Measurements from ENCODE around the gene MTHFD1.
A peak's percentile ranks its signal among the peaks of the same experiment; 100 is the strongest.

Gene MTHFD1

DNA sequence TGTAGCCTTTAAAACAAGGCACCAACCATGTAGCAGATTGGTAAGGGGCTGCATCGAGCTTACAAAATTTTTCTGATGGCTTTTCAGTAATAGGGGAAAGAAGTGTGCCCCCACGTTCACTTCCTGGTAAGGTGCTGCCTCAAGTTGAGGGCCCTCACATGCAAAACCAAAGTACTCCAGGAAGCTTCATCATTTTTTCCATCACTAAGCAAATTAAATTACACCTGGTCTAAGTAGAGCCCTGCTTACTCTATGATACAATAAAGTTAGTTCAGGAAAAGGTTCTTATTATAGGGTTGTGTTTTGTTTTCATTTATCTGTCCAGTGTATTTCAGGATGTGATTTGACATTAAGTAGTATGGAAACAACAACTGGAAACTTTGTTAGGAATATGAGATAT, 62.1 kb downstream of the MTHFD1 start:
- DNase-seq, result no peak

DNA sequence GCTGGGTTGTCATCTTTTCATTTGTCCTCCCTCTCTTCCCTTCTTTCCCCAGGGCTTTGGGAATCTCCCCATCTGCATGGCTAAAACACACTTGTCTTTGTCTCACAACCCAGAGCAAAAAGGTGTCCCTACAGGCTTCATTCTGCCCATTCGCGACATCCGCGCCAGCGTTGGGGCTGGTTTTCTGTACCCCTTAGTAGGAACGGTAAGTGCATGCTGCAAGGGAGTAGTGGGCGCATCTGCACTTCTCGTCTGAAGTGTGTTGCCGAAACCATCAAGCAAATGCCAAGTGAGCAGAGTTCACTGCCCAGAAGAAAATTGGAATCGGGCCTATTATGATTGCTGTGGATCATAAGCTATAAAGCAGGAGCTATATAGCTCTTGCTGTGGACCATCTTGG, 66.5 kb downstream of the MTHFD1 start:
- DNase-seq, result no peak

GRCh38 chr14:64459405-64460136, 71.4 kb downstream of the MTHFD1 start:
- DNase-seq, result no peak

DNA sequence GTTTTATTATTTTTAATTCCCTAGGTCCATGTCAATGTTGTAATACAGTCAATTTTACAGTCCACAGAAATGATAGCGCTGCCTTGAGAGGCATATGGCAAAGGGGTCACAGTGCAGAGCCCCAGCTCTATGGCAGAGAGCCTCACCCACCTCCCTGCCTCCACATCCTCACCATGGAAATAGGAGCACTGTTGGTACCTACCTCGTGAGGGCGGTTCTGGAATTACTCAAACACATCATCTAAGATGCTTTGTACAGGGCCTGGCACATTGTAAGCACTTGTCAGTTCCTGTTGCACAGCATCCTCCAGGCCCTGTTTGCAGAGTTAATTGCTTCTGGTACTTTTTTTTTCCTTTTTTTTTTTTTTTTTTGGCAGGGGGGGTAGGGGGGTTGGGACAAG, 73.1 kb downstream of the MTHFD1 start:
- no peak for DNase-seq

GRCh38 chr14:64463195-64463594, 75.0 kb downstream of the MTHFD1 start:
- no peak for DNase-seq

GRCh38 chr14:64463873-64464272, 75.7 kb downstream of the MTHFD1 start:
- DNase-seq, result no peak

- no peak for DNase-seq
Measured at GRCh38 chr14:64464651-64465050, 76.5 kb downstream of the MTHFD1 start.

- no peak for DNase-seq
Measured at GRCh38 chr14:64465191-64465822, 77.2 kb downstream of the MTHFD1 start, which contains the start of gene AKAP5. Gene AKAP5, plus strand, starts transcription at chr14:64465499. Its CDS starts 2,896 bp downstream, at chr14:64468395.

DNA sequence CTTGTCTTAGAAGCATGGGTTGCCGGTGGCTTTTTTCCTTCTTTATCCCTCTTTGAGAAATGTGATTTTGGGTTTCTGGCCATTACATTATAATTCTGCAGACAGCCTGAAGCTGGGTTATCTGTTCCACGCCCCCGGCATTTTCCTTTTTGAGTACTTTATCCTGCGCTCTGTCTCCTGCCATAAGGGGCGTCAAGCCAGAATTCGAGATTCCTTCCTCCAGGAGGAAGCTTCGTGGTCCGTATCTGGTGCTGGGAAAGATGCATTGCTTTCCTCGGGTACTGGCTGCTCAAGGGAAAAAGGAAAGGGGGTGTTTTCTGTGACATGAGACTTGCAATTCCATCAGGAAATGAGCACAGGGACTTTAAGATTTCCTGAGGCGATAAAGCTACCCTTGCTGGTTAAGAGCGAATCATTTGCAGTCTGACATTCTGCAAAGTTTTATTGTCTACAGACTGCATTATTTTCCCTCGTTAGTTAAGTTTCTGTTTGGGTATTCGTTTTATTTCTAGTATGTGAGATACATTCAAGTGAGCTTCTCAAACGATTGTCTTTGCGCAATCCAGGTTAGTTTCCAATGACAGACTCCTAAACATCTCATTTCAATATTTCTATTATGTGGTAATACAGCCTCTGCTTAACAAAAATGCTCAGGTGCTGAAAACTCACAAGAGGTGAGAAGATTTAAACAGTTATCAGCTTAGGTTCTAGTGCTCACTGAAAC, 77.8 kb downstream of the MTHFD1 start:
- no peak for DNase-seq

GRCh38 chr14:64467101-64467500, 78.9 kb downstream of the MTHFD1 start:
- peak; percentile 20 to 30 for DNase-seq

DNA sequence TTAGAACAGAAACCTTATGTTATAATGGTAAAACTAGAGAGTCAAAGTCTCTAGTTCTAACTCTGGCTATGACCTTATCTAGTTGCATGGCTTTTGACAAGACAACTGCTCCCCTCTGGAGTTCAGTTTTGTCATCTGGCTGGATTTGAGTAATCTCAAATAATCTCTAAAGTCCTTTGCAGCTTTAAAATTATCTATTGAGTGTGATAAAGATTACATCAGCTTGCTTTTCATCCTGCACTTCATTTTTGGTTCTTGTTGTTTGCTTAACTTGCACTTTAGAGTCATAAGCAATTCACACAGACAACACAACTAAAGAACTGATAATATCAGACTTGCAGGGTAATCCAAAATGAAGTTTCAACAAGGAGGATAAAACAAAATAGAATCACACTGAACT, 79.4 kb downstream of the MTHFD1 start:
- DNase-seq, result no peak

GRCh38 chr14:64468451-64468850, 80.3 kb downstream of the MTHFD1 start:
- no peak for DNase-seq

- DNase-seq, result no peak
Measured at GRCh38 chr14:64474041-64474440, 85.9 kb downstream of the MTHFD1 start.

GRCh38 chr14:64474698-64475097, 86.5 kb downstream of the MTHFD1 start:
- DNase-seq, result no peak

DNA sequence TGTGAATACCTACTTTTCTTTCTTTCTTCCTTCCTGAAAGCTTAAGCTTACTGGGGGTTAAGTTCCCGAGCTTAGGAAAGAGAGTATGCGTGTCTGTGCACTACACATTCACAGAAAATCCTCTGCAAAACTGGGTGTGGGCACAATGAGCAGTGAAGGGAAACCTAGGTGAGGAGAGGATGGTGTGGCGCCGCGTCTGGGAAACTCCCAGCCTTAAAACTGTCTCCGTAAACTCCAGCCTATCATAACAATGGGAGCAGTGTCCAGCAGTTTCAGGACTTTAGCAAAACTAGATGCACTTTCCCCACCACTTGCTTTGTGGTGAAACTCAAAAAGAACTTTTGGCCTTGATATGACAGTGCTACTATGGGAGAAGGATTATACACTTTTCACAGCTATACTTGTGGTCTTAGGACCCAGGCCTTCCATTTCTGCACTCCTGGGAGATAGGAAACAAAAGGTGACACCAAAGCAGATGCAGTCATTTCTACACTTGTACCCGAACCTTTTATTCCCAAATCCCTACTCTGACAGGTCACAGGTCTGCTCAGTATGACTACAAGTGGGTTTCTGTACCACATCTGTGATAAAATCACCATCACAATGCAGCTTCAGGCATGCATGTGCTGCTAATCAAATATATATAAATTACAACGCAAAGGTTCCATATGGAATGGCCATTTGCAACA, 87.6 kb downstream of the MTHFD1 start:
- no peak for DNase-seq

DNA sequence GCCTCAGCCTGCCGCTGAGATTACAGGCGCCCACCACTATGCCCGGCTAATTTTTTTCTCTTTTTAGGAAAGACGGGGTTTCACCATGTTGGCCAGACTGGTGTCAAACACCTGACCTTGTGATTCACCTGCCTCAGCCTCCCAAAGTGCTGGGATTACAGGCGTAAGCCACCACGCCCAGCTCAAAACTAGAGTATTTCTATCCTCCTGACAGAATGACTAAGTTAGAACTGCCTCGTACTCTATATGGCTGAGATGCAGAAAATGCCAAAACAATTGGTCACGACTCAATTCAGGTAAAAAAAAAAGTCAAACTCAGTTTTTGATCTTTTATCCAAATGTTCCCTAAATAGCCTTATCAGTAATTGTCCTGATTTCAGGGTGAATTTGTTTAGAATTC, 88.3 kb downstream of the MTHFD1 start:
- DNase-seq, result no peak

DNA sequence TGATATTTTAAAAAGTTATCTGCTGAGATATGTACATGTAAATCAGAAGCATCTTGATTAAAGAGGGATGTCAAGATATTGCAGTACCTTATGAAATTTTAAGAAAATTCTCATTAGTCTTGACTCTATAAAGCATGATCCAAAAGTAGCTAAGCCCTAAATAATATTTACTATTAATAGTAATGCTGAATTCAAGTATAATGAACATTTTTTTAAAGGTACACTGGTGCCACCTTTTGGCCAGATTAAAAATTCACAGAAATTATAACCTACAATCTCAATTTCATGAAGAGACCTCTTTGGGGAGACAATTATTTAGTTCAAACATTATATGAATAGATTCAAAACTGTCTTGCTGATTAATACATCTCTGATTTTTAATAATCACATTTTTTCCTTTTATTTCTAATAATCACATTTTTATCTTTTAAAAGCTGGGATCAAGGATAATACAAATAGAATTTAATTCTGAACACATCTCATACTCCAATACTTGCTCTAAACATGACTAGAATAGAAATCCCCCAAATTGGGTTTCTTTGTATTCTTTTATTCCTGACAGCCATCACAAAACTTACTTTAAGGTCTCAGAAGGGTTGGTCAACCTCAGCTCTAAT, 90.6 kb downstream of the MTHFD1 start:
- DNase-seq, result peak; percentile 31 to 49

DNA sequence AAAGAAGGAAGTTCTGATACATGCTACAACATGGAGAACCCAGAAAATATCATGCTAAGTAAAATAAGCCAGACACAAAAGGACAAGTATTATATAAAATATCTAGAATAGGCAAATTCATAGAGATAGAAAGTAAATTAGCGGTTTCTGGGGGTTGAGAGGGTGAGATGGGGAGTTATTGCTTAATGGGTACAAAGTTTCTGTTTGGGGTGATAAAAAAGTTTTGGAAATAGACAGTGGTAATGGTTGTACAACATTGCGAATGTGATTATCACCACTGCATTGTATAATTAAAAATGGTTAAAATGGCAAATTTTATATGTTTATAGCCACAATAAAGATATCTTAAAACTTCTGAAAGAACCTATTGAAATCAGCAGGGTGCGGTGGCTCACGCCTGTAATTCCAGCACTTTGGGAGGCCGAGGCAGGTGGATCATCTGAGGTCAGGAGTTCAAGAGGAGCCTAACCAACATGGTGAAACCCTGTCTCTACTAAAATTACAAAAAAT, 100.5 kb downstream of the MTHFD1 start:
- no peak for DNase-seq

- no peak for DNase-seq
Measured at GRCh38 chr14:64491637-64492036, 103.5 kb downstream of the MTHFD1 start.

DNA sequence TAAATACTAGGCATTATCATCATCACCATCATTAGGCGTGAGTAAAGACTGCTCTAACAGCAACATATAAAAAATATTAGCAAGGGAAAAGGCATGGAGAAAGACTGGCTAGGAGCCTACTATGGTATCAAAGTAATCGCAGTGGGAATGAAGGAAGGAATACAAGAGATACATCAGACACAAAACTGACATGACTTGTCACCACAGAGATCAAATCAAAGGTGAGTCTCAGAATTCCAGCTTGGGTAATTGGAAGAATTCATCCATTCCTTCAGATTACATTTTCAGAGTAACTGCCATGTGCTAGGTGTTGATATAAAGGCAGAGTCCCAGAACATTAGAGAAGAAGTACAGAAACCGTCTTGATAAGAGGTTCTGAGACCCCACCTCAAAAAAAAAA, 105.3 kb downstream of the MTHFD1 start:
- DNase-seq, result no peak

GRCh38 chr14:64495252-64495651, 107.1 kb downstream of the MTHFD1 start:
- DNase-seq, result no peak

DNA sequence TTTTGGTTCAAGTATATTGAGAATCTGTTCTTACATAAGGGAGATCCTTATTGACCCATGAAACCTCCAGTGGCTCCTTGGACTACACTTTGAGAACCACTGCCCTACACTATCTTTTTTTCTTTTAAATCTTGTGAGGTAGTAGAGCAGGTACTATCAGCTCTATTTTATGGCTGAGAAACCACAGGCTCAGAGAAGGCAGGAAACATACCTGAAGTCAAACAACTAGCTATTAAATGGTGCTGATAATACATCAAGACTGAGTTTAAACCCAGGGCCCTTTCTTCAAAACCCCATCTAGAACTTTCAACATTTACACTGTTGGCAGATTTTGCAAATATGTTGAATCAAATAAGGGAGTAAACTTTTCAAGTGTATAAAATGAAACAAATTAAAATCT, 108.6 kb downstream of the MTHFD1 start:
- no peak for DNase-seq

- no peak for DNase-seq
Measured at GRCh38 chr14:64500088-64500487, 111.9 kb downstream of the MTHFD1 start.

Measured in AML-193 (cell line).